GM04503 (cell line): ENCODE data around the gene HDAC5.
A peak's percentile ranks its signal among the peaks of the same experiment; 100 is the strongest.
"Not testable (repeated sequence)": the region's sequence is repeated elsewhere in the genome, so short reads cannot be mapped to it uniquely, and the experiment has no call there.

Experiments used
- DNase-seq: peaks from one replicate; pipeline ENCODE4 v3.0.0-alpha.2; 2012; ENCODE audit warnings: low read depth

The HDAC5 gene

DNA sequence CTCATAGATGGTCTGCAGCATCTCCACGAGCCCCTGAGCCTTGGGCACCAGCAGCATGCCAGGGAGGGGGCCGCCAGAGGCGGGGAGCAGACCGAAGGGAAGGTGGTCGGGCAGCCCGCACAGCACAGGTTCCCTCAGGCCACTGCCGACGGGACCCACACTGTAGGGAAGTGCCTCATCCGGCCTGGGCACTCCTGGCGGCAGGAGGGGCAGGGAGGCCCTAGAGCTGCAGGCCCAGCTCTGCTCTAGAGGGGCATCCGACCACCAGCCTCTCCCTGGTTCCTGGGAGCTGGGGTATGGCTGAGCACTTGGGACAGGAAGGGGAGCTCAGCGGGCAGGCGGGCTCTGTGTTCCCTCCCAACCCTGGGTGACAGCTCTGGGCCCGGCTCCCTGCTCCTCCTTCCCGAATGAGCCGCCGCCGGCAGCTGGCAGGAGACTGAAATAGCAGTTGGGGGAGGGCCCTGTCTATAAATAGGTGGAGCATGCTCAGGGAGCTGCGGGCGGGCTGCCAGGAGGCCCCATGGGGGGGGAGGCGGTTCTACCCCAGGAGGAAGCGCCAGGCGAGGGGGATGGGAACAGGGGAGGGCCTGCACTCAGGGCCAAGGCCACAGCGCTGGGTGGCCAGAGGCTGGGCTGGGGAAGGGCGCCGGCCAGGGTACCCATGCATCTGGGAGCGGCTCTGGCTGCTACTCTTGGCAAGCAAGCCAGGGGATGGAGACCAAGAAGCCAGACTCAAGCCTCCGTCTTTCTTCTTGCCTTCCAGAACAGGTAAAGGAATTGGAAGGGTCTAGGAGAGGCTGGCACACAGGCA lies 12.4 kb downstream of the HDAC5 start:
- peak; percentile 64 for DNase-seq

DNA sequence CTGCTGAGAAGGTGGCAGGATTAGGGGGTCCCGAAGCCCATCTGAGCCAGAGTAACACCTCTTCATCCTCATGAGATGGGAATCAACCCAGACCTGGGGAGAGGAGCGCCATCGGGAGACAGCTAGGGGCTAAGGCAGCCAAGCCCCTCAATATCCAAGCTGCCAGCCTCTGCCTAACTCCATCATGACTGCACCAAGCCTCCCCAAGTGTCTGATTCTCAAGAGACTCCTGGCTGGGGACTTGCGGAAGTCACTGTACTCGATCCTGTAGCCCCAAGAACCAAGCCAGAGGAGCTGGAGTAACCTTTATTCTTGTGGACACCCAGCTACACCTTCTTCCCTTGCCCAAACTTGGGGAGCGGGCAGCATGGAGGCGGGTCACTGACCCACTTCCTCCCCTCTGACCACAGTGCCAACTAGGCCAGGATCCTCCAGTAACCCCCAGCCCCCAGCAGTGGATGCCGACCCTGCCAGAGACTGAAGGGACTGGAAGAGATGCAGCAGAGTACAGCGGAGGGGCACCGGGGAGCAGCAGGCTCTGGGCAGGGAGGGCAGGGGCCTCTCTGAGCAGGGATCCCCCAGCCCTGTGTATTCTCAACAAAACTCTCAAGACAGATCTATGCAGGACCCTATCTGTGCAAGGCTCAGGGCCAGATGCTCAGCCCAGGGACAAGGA lies 13.3 kb downstream of the HDAC5 start:
- DNase-seq: no peak

DNA sequence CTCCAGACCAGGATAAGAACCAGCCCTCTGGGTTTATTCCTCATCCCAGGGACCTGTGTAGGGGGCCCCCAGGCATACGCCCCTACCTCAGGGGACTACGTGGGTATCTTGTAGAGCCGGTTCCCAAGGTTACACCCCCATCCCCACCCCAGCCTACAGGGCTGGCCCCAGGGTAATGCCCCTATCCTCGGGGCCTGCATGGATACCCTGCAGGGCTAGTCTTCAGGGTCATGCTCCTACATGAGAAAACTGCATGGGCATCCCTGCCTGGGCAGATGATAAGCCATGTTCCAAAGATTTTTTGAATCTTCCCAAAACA lies 14.2 kb downstream of the HDAC5 start:
- no peak for DNase-seq

DNA sequence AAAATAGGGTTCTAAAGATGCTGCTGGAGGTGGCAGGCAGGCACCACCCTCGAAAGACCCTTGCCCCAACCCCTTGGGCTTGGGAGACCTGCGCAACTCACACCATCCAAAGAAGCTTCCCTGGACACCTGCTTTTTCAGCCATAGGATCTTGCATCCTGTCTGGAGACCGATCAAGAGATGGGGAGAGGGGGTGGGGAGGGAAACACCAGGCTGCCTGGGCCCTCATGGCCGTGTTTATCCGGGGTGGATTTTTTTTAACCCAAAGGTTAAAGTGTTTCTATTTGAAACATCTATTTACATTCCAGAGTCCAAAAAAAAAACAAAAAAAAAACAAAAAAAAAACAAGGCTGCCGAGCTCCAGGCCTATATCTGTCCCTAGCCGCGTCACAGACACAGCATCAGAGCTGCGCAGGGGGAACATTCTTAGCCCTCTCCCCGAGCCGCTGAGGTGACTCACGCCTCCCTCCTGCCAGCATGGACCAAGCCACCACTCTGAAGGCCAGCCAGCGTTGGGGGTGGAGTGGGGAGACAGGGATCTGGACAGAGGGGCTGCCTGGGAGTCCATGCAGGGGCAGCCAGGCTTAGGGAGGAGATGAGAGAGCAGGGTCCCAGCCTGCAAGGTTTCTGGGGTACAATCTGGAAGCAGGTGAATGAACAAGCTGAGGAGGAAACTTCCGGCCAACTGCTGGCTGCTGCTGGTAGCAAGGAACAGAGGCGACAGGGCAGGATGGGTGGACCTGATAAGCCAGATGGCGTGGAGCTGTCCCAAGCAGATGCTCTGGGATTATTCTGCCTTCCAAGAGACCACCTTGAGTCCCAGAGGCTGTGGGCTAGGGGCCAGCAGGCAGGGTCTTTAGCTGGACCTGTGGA lies 14.8 kb downstream of the HDAC5 start:
- peak; percentile 92 for DNase-seq

DNA sequence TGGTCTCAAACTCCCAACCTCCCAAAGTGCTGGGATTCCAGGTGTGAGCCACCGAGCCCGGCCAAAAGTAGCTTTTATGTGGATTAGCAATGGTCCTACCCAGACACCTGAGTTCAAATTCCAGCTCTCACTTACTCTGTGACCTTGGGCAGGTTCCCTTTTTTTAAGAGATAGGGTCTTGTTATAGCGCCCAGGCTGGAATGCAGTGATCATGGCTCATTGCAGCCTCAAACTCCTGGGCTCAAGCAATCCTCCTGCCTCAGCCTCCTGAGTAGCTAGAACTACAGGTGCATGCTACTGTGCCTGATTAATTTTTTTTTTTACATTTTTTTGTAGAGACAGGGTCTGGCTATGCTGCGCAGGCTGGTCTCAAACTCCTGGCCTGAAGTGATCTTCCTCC lies 16.6 kb downstream of the HDAC5 start:
- no peak for DNase-seq

DNA sequence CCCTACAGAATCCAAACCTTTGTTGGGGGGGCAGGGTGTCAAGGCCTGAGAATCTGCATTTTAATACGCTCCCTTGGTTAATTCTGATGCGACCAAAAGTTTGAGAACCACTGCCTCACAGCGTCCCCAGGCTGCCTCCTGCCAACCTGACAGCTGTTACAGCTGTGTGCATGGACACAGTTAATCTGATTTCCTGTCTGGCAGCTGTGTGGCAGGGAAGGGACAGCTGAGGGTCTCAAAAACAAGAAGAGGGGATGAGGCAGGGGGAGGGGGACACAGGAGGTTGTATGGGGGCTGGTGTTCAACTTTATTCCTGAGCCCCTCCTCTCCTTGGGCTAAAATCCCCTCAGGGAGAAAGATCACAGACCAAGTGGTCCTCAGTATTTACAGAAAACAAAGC lies 17.5 kb downstream of the HDAC5 start:
- no peak for DNase-seq

DNA sequence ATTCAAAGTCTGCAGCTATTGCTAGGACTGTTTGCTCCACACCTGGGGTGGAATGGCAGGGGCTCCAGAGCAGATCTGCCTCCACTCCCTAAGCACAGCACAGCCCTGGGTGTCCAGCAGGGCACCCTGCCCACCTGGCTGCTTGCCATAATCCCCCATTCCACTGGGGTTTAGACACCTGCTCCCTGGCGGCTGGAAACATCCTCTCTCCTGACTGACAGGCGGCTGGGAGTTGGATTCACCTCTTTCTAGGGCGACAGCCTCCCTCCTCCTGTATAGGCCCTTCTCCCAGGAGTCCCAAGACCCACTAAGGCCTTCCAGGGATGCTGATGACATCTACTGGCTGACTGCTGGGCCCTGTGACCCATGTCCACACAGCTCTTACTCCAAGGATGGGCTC lies 18.0 kb downstream of the HDAC5 start:
- no peak for DNase-seq

DNA sequence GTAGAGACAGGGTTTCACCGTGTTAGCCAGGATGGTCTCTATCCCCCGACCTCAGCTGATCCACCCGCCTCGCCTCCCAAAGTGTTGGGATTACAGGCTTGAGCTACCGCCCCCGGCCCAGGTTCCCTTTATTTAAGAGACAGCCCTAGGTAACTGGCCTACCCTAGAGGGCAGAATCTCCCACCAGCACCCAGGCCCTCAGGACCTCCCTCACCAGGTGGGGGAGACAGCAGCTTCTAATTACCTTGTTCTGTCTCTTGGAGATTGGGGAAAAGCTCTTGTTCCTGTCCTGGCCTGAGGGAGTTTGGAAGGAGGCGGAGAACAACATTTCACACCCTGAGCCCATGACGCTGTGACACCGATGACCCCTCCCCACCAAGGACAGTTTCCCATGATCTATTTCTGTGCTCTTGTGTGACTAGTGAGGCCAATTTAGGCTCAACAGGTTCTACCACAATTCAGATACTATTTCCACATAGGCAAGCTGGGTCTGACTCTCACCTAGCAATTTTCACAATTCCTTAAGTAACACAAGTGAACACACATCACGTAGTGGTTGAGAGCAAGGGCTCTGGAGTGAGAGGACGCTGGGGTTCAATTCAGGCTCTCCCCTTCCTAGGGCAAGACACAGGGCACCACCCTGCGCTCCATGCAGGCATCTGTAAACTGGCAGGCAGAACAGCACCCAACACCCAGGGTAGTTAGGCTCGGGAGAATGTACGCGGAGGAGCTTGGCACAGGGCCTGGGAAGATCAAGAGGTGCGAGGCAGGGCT lies 20.4 kb downstream of the HDAC5 start:
- no peak for DNase-seq

DNA sequence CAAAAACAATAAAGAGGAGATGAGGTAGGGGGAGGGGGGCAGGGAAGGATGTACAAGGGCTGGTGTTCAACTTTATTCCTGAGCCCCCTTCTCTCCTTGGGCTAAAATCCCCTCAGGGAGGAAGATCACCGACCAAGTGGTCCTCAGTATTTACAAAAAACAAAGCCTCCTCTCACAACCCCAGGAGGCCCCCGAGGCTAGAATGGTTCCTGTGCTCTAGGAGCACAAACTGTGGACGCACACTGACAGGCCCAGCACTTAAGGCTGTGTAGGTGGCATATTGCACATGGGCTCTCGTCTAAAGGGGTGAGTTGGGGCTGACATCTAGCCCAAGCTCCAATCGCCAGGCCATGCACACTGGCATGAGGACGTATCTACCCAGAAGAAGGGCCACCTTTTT lies 21.6 kb downstream of the HDAC5 start:
- DNase-seq: not testable (repeated sequence)

DNA sequence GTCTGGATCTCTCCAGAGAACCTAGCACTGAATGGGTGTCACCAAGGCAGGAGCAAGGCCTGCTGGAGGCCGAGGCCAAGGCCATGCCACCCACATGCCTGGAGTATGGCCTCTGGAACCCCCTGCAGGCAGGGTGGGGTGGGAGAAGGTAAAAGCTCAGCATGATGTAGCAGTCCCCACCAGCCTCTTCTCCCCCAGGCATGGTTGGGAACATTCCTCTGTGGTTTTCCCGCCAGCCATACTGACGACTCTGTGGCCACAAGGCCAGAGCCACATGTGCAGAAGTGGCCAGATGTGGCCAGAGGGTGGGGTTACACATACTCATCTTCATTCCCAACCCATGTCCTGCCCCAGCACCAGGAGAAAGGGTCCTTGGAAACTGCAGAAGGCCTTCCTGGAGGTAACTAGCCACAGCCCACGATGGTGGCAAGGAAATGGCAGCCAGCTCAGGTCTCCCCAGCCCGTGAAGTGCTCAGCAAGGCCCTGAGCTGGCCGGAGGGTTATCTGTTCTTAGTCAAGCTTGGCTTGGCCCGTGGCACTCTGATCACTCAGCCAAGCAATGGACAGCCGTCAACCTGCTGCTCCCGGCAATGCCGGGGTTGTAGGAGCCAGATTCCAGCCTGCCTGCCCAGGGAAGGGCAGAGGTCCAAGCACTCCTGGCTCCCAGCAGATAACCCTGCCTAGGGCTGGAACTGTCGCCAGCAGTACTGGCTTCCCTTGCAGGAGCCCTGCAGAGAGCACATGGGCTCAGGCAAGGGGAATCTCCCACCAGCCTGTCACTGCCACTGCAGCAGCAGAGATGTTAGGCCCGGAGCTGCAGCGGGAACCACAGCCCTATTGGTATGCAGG lies 26.1 kb downstream of the HDAC5 start:
- DNase-seq: peak; percentile 52

DNA sequence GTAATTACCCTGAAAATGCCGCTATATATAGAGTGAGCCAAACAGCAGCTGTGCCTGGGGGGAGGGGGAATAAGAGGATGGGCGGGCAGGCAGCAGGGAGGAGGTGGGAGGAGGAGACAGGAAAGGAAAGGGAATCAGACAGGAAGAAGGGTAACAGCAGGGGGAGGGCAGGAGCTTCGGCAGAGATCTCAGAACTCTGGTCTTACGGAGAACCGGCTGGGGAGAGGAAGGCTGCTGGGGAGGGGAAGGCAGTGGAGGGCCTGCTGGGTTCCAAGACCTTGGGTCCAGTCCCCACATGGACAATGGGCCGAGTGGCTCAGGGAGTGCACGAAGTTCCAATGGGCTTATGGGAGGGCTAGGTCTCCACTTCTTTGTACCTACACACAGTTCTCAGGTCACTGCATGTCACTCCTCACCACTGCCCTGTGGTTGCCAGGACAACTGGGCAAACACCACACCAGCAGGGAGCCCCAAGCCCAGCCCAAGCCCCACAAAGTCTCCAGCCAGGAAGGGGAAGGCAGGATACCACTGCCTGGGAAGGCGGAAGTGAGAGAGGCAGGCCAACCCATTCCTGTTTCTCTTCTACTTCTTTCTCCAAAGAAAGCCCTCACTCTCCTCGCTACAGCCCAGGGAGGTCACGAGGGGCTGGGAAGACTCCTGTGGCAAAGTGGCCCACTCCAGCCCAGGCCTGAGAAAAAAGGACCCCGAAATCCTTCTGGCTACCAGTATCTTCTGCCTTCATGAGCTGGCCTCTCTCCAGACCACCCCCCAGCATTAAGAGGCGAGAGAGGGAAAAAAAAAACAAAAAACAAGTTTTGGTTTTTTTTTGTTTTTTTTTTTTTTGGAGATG lies 27.6 kb downstream of the HDAC5 start:
- DNase-seq: peak; percentile 68

DNA sequence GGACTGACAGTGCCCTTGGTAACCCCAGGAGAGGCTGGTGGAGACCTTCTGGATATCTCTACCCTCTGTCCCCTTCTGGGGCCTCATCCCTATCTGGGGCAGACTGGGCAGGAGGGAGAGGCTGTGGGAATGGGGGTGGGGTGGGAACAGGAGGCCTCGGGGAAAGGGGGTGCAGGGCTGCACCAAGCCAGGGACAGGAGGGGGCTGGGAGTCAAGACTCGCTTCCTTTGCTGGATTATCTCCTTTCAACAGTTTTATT lies 28.1 kb downstream of the HDAC5 start:
- no peak for DNase-seq

DNA sequence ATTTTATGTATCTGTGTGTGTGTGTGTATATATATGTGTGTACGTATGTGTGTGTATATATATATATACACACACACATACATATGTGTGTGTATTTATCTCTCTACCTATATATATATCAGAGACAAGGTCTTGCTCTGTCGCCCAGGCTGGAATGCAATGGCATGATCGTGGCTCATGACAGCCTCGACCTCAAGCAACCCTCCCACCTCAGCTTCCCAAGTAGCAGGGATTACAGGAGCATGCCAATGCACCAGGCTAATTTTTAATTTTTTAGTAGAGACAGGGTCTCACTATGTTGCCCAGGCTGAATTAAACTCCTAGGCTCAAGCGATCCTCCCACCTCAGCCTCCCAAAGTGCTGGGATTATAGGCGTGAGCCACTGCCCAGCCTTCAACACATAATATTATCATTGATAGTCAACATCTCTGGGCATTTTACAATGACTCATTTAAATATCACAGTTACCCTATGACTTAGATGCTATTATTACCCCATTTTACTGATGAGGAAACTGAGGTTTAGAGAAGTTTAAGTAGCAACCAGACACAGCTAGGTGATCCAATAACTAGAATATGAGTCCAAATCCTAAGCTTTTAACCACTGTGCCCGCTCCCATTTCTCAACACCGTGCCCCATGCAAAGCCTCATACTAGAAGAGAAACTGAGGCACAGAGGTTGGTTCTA lies 28.6 kb downstream of the HDAC5 start:
- DNase-seq: no peak

DNA sequence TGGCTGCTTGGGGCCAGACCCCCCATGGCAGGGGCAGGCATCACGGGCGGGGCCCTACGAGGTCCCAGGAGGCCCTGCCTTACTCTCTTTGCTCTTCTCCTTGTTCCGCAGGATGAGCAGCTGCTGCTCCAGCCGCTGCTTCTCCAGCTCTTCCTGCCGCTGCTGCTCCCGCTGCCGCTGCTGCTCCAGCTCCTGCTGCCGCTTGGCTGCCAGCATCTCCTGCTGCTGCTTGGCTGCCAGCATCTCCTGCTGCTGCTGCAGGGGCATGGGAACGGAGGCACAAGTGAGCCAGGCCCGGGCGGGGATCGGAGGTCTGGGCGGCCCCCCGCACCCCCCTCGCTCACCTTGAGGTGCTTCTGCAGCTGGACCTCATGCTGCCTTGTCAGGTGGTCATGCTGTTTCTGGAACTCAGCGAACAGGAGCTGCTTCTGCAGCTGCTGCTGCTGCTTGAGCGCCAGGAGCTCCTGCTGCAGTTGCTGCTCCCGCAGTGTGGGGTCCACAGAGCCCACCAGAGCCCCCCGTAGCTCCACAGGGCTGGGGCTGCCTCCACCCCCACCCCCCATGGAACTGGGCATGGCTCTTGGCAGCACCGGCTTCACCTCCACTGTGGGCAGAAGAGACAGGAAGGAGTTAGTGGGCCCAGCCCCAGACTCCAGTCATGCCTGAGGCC lies 30.1 kb downstream of the HDAC5 start:
- no peak for DNase-seq

DNA sequence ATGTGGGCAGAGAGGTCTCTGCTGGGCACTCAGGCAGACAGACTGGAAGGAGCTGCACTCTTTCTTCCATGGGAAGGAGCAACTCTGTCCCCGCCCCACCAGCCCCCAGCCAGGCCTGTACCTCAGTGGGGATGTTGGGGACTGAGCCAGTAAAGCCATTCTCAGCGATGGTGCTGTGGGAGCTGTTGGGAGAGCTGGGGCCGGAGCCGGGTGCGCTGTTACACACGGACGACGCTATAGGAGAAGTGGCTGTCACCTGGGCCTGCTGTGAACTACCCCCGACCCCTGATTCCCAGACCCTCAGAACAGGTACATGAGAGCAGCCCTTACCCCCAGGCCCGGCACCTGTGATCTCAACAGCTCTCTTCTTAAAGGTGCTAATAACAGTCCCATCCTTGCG lies 31.4 kb downstream of the HDAC5 start:
- DNase-seq: no peak

DNA sequence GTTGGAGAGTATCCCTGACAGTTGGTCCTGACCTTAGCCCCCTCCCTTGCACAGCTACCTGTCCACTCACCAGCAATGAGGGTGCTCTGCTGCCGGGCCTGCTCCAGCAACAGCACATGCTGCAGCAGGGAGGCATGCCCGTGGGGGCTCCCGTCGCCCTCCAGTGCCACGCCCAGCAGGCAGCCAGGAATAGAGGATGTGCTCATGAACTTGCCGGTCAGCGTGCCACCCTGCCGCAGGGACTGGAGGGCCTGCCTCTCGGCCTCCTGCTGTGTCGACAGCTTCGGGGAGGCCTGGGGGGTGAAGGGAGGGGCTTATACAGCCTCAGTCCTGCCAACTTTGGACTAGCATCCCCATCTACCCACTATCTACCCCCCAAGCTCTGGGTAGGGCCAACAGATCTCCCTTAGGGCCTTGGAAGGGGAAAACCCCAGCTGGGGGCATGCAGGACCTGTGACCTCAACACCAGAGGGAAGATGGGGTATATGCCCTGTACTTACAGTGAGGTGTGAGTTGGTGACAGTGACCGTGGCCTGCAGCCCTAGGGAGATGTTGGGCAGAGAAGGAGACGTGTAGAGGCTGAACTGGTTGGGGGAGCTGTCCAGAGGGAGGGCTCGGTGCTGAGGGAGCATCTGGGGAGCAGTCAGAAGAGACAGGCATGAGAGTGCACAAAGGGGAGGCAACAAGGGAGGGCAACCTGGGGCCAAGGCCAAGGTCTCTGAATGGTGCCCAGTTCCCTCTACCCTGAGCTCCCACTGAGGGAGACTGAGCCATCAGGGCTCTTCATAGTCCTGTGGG lies 32.0 kb downstream of the HDAC5 start:
- DNase-seq: no peak

DNA sequence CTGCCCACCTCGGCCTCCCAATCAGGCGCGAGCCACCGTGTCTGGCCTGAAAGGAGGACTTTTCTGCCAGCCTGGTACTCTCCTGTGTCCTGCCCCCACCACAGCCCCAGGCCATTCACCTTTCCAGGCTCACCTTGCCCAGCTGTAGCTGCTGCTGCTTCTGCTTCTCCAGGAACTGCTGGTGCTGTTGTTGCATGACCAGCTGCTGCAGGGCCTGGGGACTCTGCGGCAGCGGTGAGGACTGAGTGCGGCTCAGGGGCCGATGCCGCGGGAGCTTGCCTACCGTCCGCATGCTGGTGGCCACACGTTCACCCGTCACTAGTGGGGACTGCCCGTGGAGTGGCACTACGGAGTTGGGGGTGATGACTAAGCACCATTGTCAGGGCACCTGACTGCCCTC lies 35.2 kb downstream of the HDAC5 start:
- no peak for DNase-seq

DNA sequence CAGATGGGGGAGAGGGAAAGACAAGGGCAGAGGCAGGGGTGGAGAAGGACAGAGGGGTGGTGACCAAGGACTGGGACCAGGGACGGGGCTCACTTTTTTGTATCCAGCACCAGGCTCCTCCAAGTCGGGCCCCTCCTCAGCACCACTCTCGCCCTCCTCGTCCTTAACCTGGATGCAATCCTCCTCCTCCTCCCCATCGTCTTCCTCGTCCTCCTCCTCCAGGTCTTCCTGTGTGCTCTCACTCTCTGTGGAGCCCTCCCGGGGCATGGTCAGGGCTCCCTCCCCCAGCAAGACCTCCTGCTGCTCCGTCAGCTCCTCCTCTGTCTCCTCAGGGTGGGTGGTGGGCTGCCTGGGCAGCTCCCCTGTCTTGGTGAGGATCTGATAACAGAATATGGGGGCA lies 36.1 kb downstream of the HDAC5 start:
- DNase-seq: no peak
